ENCODE results near the gene CXADR. TPM values are rescaled to one million over a fixed set of nuclear protein-coding genes. Genes with fewer than 3 reads are reported as not detected.

Gene CXADR
- total RNA-seq, 1 donor from 2014 or later = not detected

- Mint-ChIP-seq H3K9me3 (no peaks in the 10 kb centered on the region), H3K27me3 (peaks cover 17% of the 10 kb centered on the region), H3K4me1 (peaks cover 2% of the 10 kb centered on the region), H3K36me3 (ENCODE audit: low read depth) (no peaks in the 10 kb centered on the region), H3K4me3 (no peak overlapping the region), H3K27ac (no peak overlapping the region)
- ChIA-PET CTCF (no interaction called here), POLR2A (no interaction called here)
- ATAC-seq (ENCODE audit: low read depth) = no peak
- DNase-seq = no peak
- intact Hi-C loops (cut with micrococcal nuclease) = no loop called here
- TF ChIP-seq CTCF (IDR thresholded peaks at IDR 0.05) = no peak
Observed at GRCh38 chr21:17540530-17540929, 27.7 kb downstream of the CXADR start.

GRCh38 chr21:17542371-17543011, 29.6 kb downstream of the CXADR start:
- intact Hi-C loops (cut with micrococcal nuclease) = no loop called here
- Mint-ChIP-seq H3K27me3 (peaks cover 16% of the 10 kb centered on the region), H3K9me3 (no peaks in the 10 kb centered on the region), H3K36me3 (ENCODE audit: low read depth) (no peaks in the 10 kb centered on the region), H3K4me3 (no peak overlapping the region), H3K4me1 (peaks cover 2% of the 10 kb centered on the region), H3K27ac (no peak overlapping the region)
- TF ChIP-seq CTCF (IDR thresholded peaks at IDR 0.05) = no peak
- ChIA-PET CTCF (no interaction called here), POLR2A (no interaction called here)
- no peak for ATAC-seq (ENCODE audit: low read depth)
- no peak for DNase-seq

GRCh38 chr21:17545007-17545406, 32.2 kb downstream of the CXADR start:
- TF ChIP-seq CTCF (IDR thresholded peaks at IDR 0.05) = no peak
- ATAC-seq (ENCODE audit: low read depth) (no peak), DNase-seq (no peak)
- Mint-ChIP-seq H3K9me3 (no peaks in the 10 kb centered on the region), H3K27me3 (peaks cover 12% of the 10 kb centered on the region), H3K4me3 (no peak overlapping the region), H3K27ac (no peak overlapping the region), H3K4me1 (no peaks in the 10 kb centered on the region), H3K36me3 (ENCODE audit: low read depth) (no peaks in the 10 kb centered on the region)
- intact Hi-C loops (cut with micrococcal nuclease) = no loop called here
- ChIA-PET POLR2A (no interaction called here), CTCF (no interaction called here)

DNA sequence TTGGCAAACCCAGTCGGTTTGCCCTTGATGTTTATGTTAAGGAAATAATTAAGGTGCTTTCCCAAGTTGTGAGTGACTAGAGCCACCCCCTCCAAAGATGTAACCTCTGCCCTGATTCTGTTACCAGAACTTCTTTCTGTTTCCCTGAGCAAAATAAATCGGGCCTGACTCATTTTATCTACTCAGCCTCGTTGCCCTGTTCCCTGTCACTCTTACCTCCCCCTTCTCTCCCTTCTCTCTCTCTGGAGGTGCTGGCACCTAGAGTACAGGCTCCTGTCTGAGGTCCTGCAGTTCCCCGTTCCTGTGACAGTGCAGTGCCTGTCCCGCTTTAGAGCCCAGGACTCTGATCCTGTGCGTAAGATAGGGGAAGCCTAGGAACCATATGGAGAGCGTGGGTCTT, 35.4 kb downstream of the CXADR start:
- TF ChIP-seq CTCF (IDR thresholded peaks at IDR 0.05) = no peak
- Mint-ChIP-seq H3K4me1 (no peaks in the 10 kb centered on the region), H3K27me3 (peaks cover 8% of the 10 kb centered on the region), H3K27ac (no peak overlapping the region), H3K9me3 (no peaks in the 10 kb centered on the region), H3K36me3 (ENCODE audit: low read depth) (no peaks in the 10 kb centered on the region), H3K4me3 (no peak overlapping the region)
- ChIA-PET POLR2A (no interaction called here), CTCF (no interaction called here)
- DNase-seq (no peak), ATAC-seq (ENCODE audit: low read depth) (no peak)
- intact Hi-C loops (cut with micrococcal nuclease) = no loop called here

DNA sequence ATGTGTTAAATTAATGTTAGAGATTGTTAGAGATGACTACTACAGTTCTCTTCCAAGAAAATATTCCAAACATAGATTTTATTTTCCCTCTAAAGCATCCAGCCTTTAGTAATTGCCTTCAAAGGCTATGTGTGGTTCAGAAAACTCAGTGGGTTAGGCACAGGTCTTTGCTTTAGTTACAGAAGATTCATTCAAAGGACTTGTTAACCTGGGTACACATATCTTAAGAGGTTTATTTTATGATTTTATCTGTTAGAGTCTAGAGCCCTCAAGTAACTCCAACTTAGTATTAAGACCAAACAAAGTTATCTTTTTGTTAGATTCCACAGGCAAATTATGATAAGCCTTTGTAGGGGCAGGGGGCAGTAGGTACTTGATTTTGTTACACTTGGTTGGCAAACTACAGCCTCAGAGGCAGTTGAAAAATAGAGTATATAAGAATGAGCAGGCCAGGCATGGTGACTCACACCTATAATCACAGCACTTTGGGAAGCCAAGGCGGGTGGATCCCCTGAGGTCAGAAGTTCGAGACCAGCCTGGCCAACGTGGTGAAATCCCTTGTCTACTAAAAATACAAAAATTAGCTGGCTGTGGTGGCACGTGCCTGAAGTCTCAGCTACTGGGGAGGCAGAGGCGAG, 37.9 kb downstream of the CXADR start:
- H3K36me3 Mint-ChIP-seq (ENCODE audit: low read depth) = no peaks in the 10 kb centered on the region
- no peak for TF ChIP-seq CTCF (IDR thresholded peaks at IDR 0.05)
- ATAC-seq (ENCODE audit: low read depth) = no peak
- ChIA-PET CTCF (no interaction called here), POLR2A (no interaction called here)
- intact Hi-C loops (cut with micrococcal nuclease) = no loop called here
- H3K4me3 Mint-ChIP-seq = no peak overlapping the region
- DNase-seq = no peak
- no peak overlapping the region for H3K27ac Mint-ChIP-seq
- no peaks in the 10 kb centered on the region for H3K4me1 Mint-ChIP-seq
- no peaks in the 10 kb centered on the region for H3K9me3 Mint-ChIP-seq
- H3K27me3 Mint-ChIP-seq = peaks cover 5% of the 10 kb centered on the region
